Measurements from ENCODE around the gene ARHGAP40. TPM values are rescaled to one million over a fixed set of nuclear protein-coding genes. Genes with fewer than 3 reads are reported as not detected.

The ARHGAP40 gene
- total and polyA plus RNA-seq, 2 donors, result 0.92 to 1.9 TPM

GRCh38 chr20:38635721-38636288 lies 34.2 kb downstream of the ARHGAP40 start:
- DNase-seq (ENCODE audit: extremely low spot score), result no peak
- Histone ChIP-seq H3K36me3 (ENCODE audit: insufficient read depth) (no peaks in the 10 kb centered on the region), H3K27ac (ENCODE audit: low read depth) (no peak overlapping the region), H3K4me1 (ENCODE audit: insufficient read depth) (no peaks in the 10 kb centered on the region), H3K4me3 (ENCODE audit: low read depth, low read length) (no peak overlapping the region)
- whole genome bisulfite sequencing, result 46% methylated on average over 3 of the region's 3 CpGs

- no peaks in the 10 kb centered on the region for H3K36me3 ChIP-seq (ENCODE audit: insufficient read depth)
- H3K27ac ChIP-seq (ENCODE audit: low read depth), result no peak overlapping the region
- DNase-seq (ENCODE audit: extremely low spot score), result no peak
- H3K4me1 ChIP-seq (ENCODE audit: insufficient read depth), result no peaks in the 10 kb centered on the region
- no peak overlapping the region for H3K4me3 ChIP-seq (ENCODE audit: low read depth, low read length)
- 18% methylated on average over 4 of the region's 4 CpGs for WGBS
Observed at GRCh38 chr20:38640521-38640920, 38.9 kb downstream of the ARHGAP40 start.

- H3K4me1 ChIP-seq (ENCODE audit: insufficient read depth), result no peaks in the 10 kb centered on the region
- no peak overlapping the region for H3K27ac ChIP-seq (ENCODE audit: low read depth)
- no peak for DNase-seq (ENCODE audit: extremely low spot score)
- WGBS, result 75% methylated on average over 2 of the region's 2 CpGs
- no peak overlapping the region for H3K4me3 ChIP-seq (ENCODE audit: low read depth, low read length)
- no peaks in the 10 kb centered on the region for H3K36me3 ChIP-seq (ENCODE audit: insufficient read depth)
Observed at GRCh38 chr20:38642498-38642897, 40.9 kb downstream of the ARHGAP40 start.

- Histone ChIP-seq H3K27ac (ENCODE audit: low read depth) (no peak overlapping the region), H3K4me1 (ENCODE audit: insufficient read depth) (no peaks in the 10 kb centered on the region), H3K36me3 (ENCODE audit: insufficient read depth) (no peaks in the 10 kb centered on the region), H3K4me3 (ENCODE audit: low read depth, low read length) (no peak overlapping the region)
- DNase-seq (ENCODE audit: extremely low spot score), result no peak
- WGBS, result 48% methylated on average over 4 of the region's 4 CpGs
Observed at GRCh38 chr20:38644588-38645260, 43.1 kb downstream of the ARHGAP40 start.

GRCh38 chr20:38645351-38645750 lies 43.7 kb downstream of the ARHGAP40 start:
- Histone ChIP-seq H3K4me3 (ENCODE audit: low read depth, low read length) (no peak overlapping the region), H3K4me1 (ENCODE audit: insufficient read depth) (no peaks in the 10 kb centered on the region), H3K27ac (ENCODE audit: low read depth) (no peak overlapping the region), H3K36me3 (ENCODE audit: insufficient read depth) (no peaks in the 10 kb centered on the region)
- 61% methylated on average over 5 of the region's 5 CpGs for WGBS
- DNase-seq (ENCODE audit: extremely low spot score), result no peak

GRCh38 chr20:38645980-38646858 lies 44.6 kb downstream of the ARHGAP40 start:
- DNase-seq (ENCODE audit: extremely low spot score), result no peak
- Histone ChIP-seq H3K4me3 (ENCODE audit: low read depth, low read length) (no peak overlapping the region), H3K36me3 (ENCODE audit: insufficient read depth) (no peaks in the 10 kb centered on the region), H3K27ac (ENCODE audit: low read depth) (no peak overlapping the region), H3K4me1 (ENCODE audit: insufficient read depth) (no peaks in the 10 kb centered on the region)
- 5% methylated on average over 50 of the region's 50 CpGs for WGBS

GRCh38 chr20:38649275-38649891 lies 47.8 kb downstream of the ARHGAP40 start:
- H3K4me3 ChIP-seq (ENCODE audit: low read depth, low read length), result no peak overlapping the region
- WGBS, result 24% methylated on average over 10 of the region's 10 CpGs
- no peak overlapping the region for H3K27ac ChIP-seq (ENCODE audit: low read depth)
- no peaks in the 10 kb centered on the region for H3K4me1 ChIP-seq (ENCODE audit: insufficient read depth)
- DNase-seq (ENCODE audit: extremely low spot score), result no peak
- H3K36me3 ChIP-seq (ENCODE audit: insufficient read depth), result no peaks in the 10 kb centered on the region

GRCh38 chr20:38650010-38650409 lies 48.4 kb downstream of the ARHGAP40 start:
- Histone ChIP-seq H3K4me3 (ENCODE audit: low read depth, low read length) (no peak overlapping the region), H3K4me1 (ENCODE audit: insufficient read depth) (no peaks in the 10 kb centered on the region), H3K27ac (ENCODE audit: low read depth) (no peak overlapping the region), H3K36me3 (ENCODE audit: insufficient read depth) (no peaks in the 10 kb centered on the region)
- 45% methylated on average over 4 of the region's 4 CpGs for WGBS
- no peak for DNase-seq (ENCODE audit: extremely low spot score)

- Histone ChIP-seq H3K36me3 (ENCODE audit: insufficient read depth) (no peaks in the 10 kb centered on the region), H3K27ac (ENCODE audit: low read depth) (no peak overlapping the region), H3K4me3 (ENCODE audit: low read depth, low read length) (no peak overlapping the region), H3K4me1 (ENCODE audit: insufficient read depth) (no peaks in the 10 kb centered on the region)
- DNase-seq (ENCODE audit: extremely low spot score), result no peak
- WGBS, result 47% methylated on average over 2 of the region's 2 CpGs
Observed at GRCh38 chr20:38651154-38651553, 49.5 kb downstream of the ARHGAP40 start.

GRCh38 chr20:38651562-38651961 lies 50.0 kb downstream of the ARHGAP40 start:
- Histone ChIP-seq H3K4me3 (ENCODE audit: low read depth, low read length) (no peak overlapping the region), H3K36me3 (ENCODE audit: insufficient read depth) (no peaks in the 10 kb centered on the region), H3K4me1 (ENCODE audit: insufficient read depth) (no peaks in the 10 kb centered on the region), H3K27ac (ENCODE audit: low read depth) (no peak overlapping the region)
- WGBS, result 88% methylated on average over 6 of the region's 6 CpGs
- no peak for DNase-seq (ENCODE audit: extremely low spot score)

- Histone ChIP-seq H3K4me1 (ENCODE audit: insufficient read depth) (no peaks in the 10 kb centered on the region), H3K4me3 (ENCODE audit: low read depth, low read length) (no peak overlapping the region), H3K36me3 (ENCODE audit: insufficient read depth) (no peaks in the 10 kb centered on the region), H3K27ac (ENCODE audit: low read depth) (no peak overlapping the region)
- 77% methylated on average over 2 of the region's 2 CpGs for WGBS
- DNase-seq (ENCODE audit: extremely low spot score), result no peak
Observed at GRCh38 chr20:38652995-38653394, 51.4 kb downstream of the ARHGAP40 start.

- 86% methylated on average over 5 of the region's 5 CpGs for WGBS
Observed at GRCh38 chr20:38657390-38657789, 55.8 kb downstream of the ARHGAP40 start.

GRCh38 chr20:38658879-38659596 lies 57.4 kb downstream of the ARHGAP40 start:
- Histone ChIP-seq H3K27ac (ENCODE audit: low read depth) (no peak overlapping the region), H3K36me3 (ENCODE audit: insufficient read depth) (no peaks in the 10 kb centered on the region), H3K4me3 (ENCODE audit: low read depth, low read length) (no peak overlapping the region), H3K4me1 (ENCODE audit: insufficient read depth) (no peaks in the 10 kb centered on the region)
- 15% methylated on average over 10 of the region's 10 CpGs for WGBS
- no peak for DNase-seq (ENCODE audit: extremely low spot score)

More at GRCh38 chr20:38657390-38657789, 55.8 kb downstream of the ARHGAP40 start:
- Histone ChIP-seq H3K36me3 (ENCODE audit: insufficient read depth) (no peaks in the 10 kb centered on the region), H3K4me3 (ENCODE audit: low read depth, low read length) (no peak overlapping the region), H3K27ac (ENCODE audit: low read depth) (no peak overlapping the region), H3K4me1 (ENCODE audit: insufficient read depth) (no peaks in the 10 kb centered on the region)
- no peak for DNase-seq (ENCODE audit: extremely low spot score)
